ENCODE results near the gene PTGR2. TPM values are rescaled to one million over a fixed set of nuclear protein-coding genes. Genes with fewer than 3 reads are reported as not detected.

PTGR2 gene

GRCh38 chr14:73924337-73924736 is 72.7 kb downstream of the PTGR2 start:
- Histone ChIP-seq H3K4me1 (ENCODE audit: control insufficient read depth, insufficient read depth, low read depth, low read length) (no peaks in the 10 kb centered on the region), H2BK15ac (ENCODE audit: low read depth, poor library complexity, severe bottlenecking) (no peak overlapping the region), H3K9me3 (ENCODE audit: control insufficient read depth, low read length) (no peaks in the 10 kb centered on the region), H3K4ac (ENCODE audit: low read depth in 1 of 2, low read length in 2 of 2) (no peak overlapping the region), H2AK5ac (ENCODE audit: low read length, severe bottlenecking) (no peak overlapping the region), H2AFZ (ENCODE audit: low read depth, low read length) (no peak overlapping the region), H4K8ac (ENCODE audit: low read length) (no peak overlapping the region), H3K27me3 (ENCODE audit: control insufficient read depth in 1 of 2, insufficient read depth in 1 of 2, low read length in 2 of 2) (no peaks in the 10 kb centered on the region), H3K4me2 (ENCODE audit: low read length, poor library complexity, severe bottlenecking) (no peak overlapping the region), H2BK12ac (ENCODE audit: low read length in 2 of 2) (no peak overlapping the region), H3K9ac (ENCODE audit: low read length) (peak overlapping the region; percentile 35), H2BK120ac (ENCODE audit: low read depth, low read length) (no peak overlapping the region), H3K79me1 (replicated peaks; ENCODE audit: low read length, poor library complexity, severe bottlenecking) (peaks cover 29% of the 10 kb centered on the region), H2BK5ac (ENCODE audit: low read depth, low read length, poor library complexity, severe bottlenecking) (no peak overlapping the region), H3K36me3 (ENCODE audit: control insufficient read depth in 1 of 2, insufficient read depth in 2 of 2, low read depth in 1 of 2, low read length in 2 of 2) (peaks cover 28 to 95% of the 10 kb centered on the region in 2 experiments), H3K18ac (ENCODE audit: low read depth in 1 of 2, low read length in 2 of 2) (no peak overlapping the region), H3K14ac (ENCODE audit: low read length in 2 of 2) (no peak overlapping the region), H4K91ac (ENCODE audit: low read length) (no peak overlapping the region), H3K23ac (ENCODE audit: low read length in 2 of 2) (no peak overlapping the region), H3K4me3 (ENCODE audit: insufficient read depth in 1 of 2, low read depth in 1 of 2, low read length in 2 of 2) (no peak overlapping the region), H3K27ac (ENCODE audit: low read length, poor library complexity, severe bottlenecking) (no peak overlapping the region)
- WGBS = 95% methylated on average over 5 of the region's 5 CpGs
- peak; percentile 15 for DNase-seq

Small RNAs within 50 kb of the gene (small RNA-seq; reads per million reads assigned to genes)
- gene AC005520.4 (ENCODE audit: low read depth) = not detected
- not detected for gene RF00019 (ENCODE audit: low read depth)
